ENCODE results near the gene CCDC91.

CCDC91 gene

DNA sequence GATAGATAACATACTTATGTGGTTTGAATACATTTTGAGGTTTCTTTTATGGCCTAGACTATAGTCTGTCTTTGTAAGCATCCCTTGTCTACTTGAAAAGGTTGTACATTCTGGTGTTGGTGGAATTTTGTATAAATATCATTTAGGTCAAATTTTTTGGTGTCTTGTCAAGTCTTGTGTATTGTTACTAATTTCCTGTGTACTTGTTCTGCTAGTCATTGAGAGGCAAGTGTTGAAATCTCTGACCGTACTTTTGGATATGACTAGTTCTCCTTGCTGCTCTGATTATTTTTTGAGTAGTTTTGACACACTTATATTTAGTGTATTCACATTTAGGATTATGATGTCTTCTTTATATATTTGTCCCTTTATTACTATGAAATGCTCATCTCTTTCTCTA lies 219.6 kb downstream of the CCDC91 start:
- TF ChIP-seq POLR2AphosphoS5 (IDR thresholded peaks at IDR 0.05; ENCODE audit: low read depth, low read length) = no peak
- no peak for TF ChIP-seq TAF1 (IDR thresholded peaks at IDR 0.05; ENCODE audit: borderline replicate concordance, low read depth, low read length)
- no peak for TF ChIP-seq POLR2A (IDR thresholded peaks at IDR 0.05; ENCODE audit: low read depth, low read length)
- no peak for FAIRE-seq
- DNase-seq (ENCODE audit: insufficient read length) = no peak

DNA sequence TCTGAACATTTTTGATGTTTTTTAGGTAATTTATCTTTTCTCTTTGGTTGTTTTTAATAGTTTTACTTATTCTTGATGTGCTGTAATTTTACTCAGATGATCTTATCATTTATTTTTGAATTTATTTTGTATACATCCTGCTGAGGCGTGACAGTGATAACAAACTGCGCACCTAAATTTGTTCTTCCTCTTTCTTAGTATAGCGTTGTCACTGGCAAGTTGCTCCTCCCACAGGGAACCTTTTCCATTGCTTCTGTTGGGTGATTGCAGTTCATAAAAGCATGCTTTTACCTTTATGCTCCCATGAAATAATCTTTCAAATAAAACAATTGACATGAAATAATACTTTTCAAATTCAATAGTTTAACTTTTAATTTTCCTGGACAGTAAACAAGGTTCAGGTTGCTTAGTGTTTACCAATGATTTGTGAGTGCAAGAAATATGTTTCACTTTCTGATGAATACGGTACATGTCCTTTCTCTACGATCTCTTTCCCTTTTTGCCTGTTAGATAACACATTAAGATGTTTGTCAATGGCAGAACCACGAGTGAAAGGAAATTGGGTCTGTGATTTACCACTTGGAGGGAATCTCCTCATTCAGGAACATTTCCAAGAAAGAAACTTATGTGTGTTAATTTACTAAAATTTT lies 223.3 kb downstream of the CCDC91 start:
- DNase-seq (ENCODE audit: insufficient read length) (no peak), FAIRE-seq (peak; percentile 74)
- TF ChIP-seq TAF1 (IDR thresholded peaks at IDR 0.05; ENCODE audit: borderline replicate concordance, low read depth, low read length) (no peak), POLR2A (IDR thresholded peaks at IDR 0.05; ENCODE audit: low read depth, low read length) (no peak), POLR2AphosphoS5 (IDR thresholded peaks at IDR 0.05; ENCODE audit: low read depth, low read length) (no peak)

DNA sequence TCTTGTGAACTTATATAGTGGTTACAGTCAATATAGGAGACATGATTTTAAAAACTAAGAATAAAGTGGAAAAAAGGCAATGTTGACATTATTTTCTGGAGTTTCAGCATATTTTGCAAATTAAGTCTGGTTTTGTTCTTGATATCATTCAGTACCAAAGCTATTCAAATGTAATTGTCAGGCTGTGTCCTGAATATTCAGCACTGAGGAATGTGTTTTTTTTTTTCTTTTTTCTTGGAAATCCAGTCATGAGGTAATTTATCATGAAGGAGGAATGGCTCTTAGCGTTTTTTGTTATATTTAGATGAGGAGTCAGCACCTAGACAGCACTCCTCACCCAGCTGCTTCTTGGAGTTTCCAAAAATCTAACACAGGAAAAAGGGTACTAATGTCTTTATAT lies 225.5 kb downstream of the CCDC91 start:
- FAIRE-seq (no peak), DNase-seq (ENCODE audit: insufficient read length) (no peak)
- TF ChIP-seq POLR2A (IDR thresholded peaks at IDR 0.05; ENCODE audit: low read depth, low read length) (no peak), TAF1 (IDR thresholded peaks at IDR 0.05; ENCODE audit: borderline replicate concordance, low read depth, low read length) (no peak), POLR2AphosphoS5 (IDR thresholded peaks at IDR 0.05; ENCODE audit: low read depth, low read length) (no peak)

DNA sequence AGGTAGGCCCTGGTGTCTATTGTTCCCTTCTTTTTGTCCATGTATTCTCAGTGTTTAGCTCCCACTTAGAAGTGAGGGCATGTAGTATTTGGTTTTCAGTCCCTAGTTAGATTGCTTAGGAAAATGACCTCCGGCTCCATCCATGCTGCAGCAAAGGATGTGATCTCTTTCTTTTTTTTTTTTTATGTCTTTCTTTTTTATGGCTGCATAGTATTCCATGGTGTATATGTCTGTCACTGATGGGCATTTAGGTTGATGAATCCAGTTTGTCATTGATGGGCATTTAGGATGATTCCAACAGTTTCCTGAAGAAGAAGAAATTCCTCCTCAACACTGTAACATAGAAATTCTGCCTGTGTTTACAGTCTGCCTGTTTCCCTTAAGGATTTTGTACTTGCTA lies 231.1 kb downstream of the CCDC91 start:
- TF ChIP-seq POLR2AphosphoS5 (IDR thresholded peaks at IDR 0.05; ENCODE audit: low read depth, low read length) = no peak
- TF ChIP-seq POLR2A (IDR thresholded peaks at IDR 0.05; ENCODE audit: low read depth, low read length) = no peak
- TF ChIP-seq TAF1 (IDR thresholded peaks at IDR 0.05; ENCODE audit: borderline replicate concordance, low read depth, low read length) = no peak
- DNase-seq (ENCODE audit: insufficient read length) (no peak), FAIRE-seq (no peak)

DNA sequence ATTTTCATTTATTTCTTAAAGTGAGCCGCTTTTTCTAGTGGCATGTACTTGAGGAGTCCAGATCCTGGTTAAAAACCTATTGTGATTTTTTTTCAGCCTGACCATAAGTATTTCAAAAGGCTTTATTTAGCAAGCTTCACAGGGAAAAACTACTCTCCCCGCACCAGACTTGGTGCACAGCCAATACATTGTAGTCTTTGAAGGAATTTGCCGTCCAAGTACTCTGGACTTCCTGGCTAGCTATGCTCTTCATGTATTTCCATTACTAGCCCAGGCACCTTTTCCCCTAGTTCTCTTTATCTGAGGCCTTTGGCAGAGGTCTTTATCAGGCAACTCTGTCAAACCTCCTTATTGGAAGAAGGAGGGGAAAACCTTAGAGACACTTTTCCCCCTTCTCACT lies 234.7 kb downstream of the CCDC91 start:
- no peak for FAIRE-seq
- no peak for DNase-seq (ENCODE audit: insufficient read length)
- no peak for TF ChIP-seq TAF1 (IDR thresholded peaks at IDR 0.05; ENCODE audit: borderline replicate concordance, low read depth, low read length)
- TF ChIP-seq POLR2A (IDR thresholded peaks at IDR 0.05; ENCODE audit: low read depth, low read length) = no peak
- no peak for TF ChIP-seq POLR2AphosphoS5 (IDR thresholded peaks at IDR 0.05; ENCODE audit: low read depth, low read length)

DNA sequence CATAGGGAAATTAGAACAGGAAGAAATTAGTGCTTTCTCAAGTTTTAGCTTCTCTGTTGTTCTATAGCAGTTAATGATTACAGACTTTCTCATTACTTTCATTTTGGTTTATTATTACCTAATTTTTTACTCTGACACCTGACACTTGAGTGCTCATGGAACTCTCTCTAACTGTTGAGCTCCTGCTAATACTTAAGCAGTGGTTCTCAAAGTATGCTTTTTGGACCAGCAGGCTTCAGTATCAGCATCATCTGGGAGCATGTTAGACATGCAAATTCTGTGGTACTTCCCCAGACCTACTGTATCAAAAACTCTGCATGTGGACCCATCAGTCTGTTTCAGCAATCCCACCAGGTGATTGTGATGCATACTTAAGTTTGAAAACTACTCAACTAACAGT lies 235.3 kb downstream of the CCDC91 start:
- no peak for FAIRE-seq
- DNase-seq (ENCODE audit: insufficient read length) = no peak
- TF ChIP-seq POLR2A (IDR thresholded peaks at IDR 0.05; ENCODE audit: low read depth, low read length) = no peak
- no peak for TF ChIP-seq TAF1 (IDR thresholded peaks at IDR 0.05; ENCODE audit: borderline replicate concordance, low read depth, low read length)

DNA sequence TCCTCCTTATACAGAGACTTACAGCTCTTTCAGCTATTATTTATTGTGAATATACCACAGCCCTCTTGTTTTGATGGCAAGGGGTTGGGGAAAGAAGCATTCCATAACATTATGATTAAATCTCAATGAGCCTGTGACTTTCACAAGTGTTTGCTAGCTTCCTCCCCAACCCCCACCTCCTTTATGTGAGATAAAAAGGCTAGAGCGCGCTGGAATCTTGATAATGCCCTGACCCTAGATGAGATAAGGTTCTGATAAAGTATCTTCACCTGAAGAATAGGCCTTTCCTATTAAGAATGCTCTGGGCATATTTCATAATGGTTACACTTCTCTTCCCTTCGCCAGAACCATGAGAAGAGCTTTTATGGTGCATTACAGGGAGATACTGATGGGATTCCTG lies 236.8 kb downstream of the CCDC91 start:
- no peak for DNase-seq (ENCODE audit: insufficient read length)
- FAIRE-seq = no peak
- TF ChIP-seq POLR2AphosphoS5 (IDR thresholded peaks at IDR 0.05; ENCODE audit: low read depth, low read length) (no peak), TAF1 (IDR thresholded peaks at IDR 0.05; ENCODE audit: borderline replicate concordance, low read depth, low read length) (no peak), POLR2A (IDR thresholded peaks at IDR 0.05; ENCODE audit: low read depth, low read length) (no peak)

DNA sequence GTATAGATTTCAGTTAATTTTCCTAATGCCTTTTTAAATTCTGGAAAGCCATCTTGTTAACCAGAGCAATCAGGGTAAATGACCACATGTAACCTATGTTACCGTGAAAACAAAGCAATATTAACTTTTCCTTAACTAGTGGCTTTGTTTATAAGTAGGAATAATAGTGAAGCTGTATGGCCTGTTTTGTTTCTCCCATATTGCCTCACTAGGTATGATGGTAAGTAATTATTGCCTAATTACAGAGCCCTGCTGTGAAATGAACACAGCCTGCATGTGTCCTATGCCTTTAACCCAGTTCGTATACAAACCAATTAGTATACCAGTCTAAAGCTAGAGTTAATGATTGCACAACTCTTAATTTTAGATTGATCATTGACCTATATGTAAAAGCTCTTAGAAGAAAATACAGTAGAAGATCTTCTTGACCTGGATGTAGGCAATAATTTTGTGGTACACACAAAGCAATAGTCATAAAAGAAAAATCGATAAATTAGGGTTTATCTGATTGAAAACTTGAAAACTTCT lies 249.9 kb downstream of the CCDC91 start:
- TF ChIP-seq POLR2AphosphoS5 (IDR thresholded peaks at IDR 0.05; ENCODE audit: low read depth, low read length) = no peak
- no peak for TF ChIP-seq POLR2A (IDR thresholded peaks at IDR 0.05; ENCODE audit: low read depth, low read length)
- TF ChIP-seq TAF1 (IDR thresholded peaks at IDR 0.05; ENCODE audit: borderline replicate concordance, low read depth, low read length) = no peak
- FAIRE-seq = no peak

DNA sequence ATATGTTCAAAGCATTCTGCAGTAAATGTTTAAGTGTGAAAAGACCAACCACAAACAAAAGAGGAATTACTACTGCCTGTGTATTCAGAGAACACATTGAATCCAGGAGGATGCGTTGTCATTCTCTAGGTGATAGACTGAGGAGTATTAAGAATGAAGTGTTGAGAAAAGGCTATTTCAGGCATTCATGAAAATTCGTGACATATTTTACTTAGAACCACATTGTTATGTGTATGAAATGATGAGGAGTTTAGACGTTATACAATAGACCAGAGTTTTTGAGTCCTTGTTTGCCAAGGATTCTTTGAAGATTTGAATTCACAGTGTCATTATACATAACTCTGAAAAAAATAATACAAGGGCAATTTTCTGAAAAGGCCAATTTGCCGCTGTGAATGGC lies 251.8 kb downstream of the CCDC91 start:
- no peak for DNase-seq (ENCODE audit: insufficient read length)
- no peak for TF ChIP-seq TAF1 (IDR thresholded peaks at IDR 0.05; ENCODE audit: borderline replicate concordance, low read depth, low read length)
- TF ChIP-seq POLR2A (IDR thresholded peaks at IDR 0.05; ENCODE audit: low read depth, low read length) = no peak
- TF ChIP-seq POLR2AphosphoS5 (IDR thresholded peaks at IDR 0.05; ENCODE audit: low read depth, low read length) = no peak
- FAIRE-seq = no peak

More for the DNA sequence above, 249.9 kb downstream of the CCDC91 start:
- no peak for DNase-seq (ENCODE audit: insufficient read length)

DNA sequence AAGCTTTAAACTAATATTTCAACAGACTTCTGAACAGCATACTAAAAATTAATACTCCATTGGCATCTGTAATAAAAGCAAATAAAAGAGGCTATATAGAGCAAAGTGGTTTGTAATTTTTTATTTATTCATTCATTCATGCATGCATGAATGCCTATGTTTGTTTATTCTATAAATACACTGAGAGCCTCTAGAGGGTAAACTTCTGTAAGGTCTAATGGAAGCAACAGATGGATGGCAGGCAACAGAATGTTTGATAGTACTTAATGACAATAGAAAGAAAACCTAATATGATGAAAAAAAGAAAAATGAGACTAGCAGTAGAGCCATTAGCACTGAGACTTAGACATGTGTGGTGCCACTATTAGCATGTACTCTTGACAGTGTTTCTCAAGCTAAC lies 253.1 kb downstream of the CCDC91 start:
- TF ChIP-seq POLR2A (IDR thresholded peaks at IDR 0.05; ENCODE audit: low read depth, low read length) (no peak), POLR2AphosphoS5 (IDR thresholded peaks at IDR 0.05; ENCODE audit: low read depth, low read length) (no peak), TAF1 (IDR thresholded peaks at IDR 0.05; ENCODE audit: borderline replicate concordance, low read depth, low read length) (no peak)
- no peak for FAIRE-seq
- no peak for DNase-seq (ENCODE audit: insufficient read length)

DNA sequence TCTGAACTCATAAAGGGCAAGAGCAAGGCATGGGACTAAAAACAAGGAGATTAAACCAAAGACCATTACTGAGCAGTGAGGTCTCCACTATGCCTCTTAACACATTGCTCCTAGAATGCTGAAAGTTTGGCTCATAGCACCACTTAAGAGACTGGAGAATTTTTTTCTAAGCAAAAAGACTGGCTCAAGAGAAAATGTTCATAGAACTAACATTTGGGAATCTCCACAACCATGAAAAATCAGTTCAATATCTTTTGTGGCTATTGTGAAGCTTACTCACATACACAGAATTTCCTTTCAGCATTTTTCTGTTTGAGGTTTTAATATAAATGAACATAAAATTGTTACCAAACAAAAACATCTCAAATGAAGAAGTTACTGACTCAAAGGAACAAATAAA lies 255.8 kb downstream of the CCDC91 start:
- no peak for FAIRE-seq
- no peak for DNase-seq (ENCODE audit: insufficient read length)
- no peak for TF ChIP-seq POLR2A (IDR thresholded peaks at IDR 0.05; ENCODE audit: low read depth, low read length)
- no peak for TF ChIP-seq TAF1 (IDR thresholded peaks at IDR 0.05; ENCODE audit: borderline replicate concordance, low read depth, low read length)
- no peak for TF ChIP-seq POLR2AphosphoS5 (IDR thresholded peaks at IDR 0.05; ENCODE audit: low read depth, low read length)

DNA sequence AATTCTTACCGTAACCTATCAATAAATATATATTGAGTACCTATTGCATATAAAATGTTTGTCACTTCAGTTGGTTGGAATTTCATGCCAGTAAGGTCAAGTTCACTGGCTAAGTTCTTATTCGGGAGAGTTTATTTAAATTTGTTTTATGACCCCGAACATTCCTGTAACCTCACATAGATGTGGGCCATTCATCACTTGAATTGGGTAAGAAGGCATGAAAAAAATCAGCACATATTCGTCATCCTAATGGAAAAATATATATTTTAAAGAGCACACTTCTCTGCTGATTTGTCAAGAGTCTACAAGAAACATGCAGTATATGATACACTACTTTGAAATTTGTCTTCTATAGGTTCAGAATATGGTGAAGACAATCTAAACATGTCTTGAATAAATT lies 263.4 kb downstream of the CCDC91 start:
- FAIRE-seq = no peak
- DNase-seq (ENCODE audit: insufficient read length) = no peak
- TF ChIP-seq TAF1 (IDR thresholded peaks at IDR 0.05; ENCODE audit: borderline replicate concordance, low read depth, low read length) = no peak
- TF ChIP-seq POLR2AphosphoS5 (IDR thresholded peaks at IDR 0.05; ENCODE audit: low read depth, low read length) = no peak
- no peak for TF ChIP-seq POLR2A (IDR thresholded peaks at IDR 0.05; ENCODE audit: low read depth, low read length)
